Erythroblast (primary cell): ENCODE data around the gene ZMYM4.

Experiments
- GATA1 ChIP-seq: IDR thresholded peaks from 2 replicates; pipeline ENCODE4 v1.6.1; 2011; ENCODE audit warnings: low read depth, mild to moderate bottlenecking, control low read depth, low read length, moderate library complexity
- POLR2A ChIP-seq: IDR thresholded peaks from 2 replicates; pipeline ENCODE4 v1.6.1; 2011; ENCODE audit warnings: mild to moderate bottlenecking, low read length

DNA sequence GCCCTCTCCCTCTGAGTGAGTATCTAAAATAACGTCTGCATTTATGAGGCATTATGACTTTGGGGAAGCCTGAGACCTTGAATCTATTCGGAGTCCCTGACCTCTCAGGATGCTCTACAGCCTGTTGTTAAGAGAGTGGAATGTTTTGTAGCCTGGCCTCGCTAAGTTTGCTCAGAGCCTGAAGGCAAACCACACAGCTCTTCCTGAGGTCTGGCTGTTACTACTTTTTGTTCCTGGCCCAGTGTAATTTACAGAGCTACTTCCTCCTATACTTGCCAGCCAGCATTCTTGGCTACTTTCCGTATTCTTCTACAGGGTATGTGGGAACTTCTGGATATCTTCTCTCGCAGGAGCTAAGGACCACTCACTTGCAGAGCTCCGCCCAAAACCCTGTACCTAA lies 3.6 kb upstream of the ZMYM4 start:
- TF ChIP-seq POLR2A: no peak
- no peak for TF ChIP-seq GATA1
